Muscle layer of colon (tissue), 2 donors: Measurements from ENCODE around the gene CTNS.

ENCODE experiments used
- H3K27ac ChIP-seq: one replicate; pipeline ENCODE4 v1.7.0; 2013; ENCODE audit warnings: low read depth, mild to moderate bottlenecking, low read length, moderate library complexity
- H3K27me3 ChIP-seq, 2 donors: one replicate each; pipeline ENCODE4 v1.7.0; 2013; ENCODE audit warnings: low read length in 2 of 2, mild to moderate bottlenecking in 2 of 2; ENCODE audit not compliant: insufficient read depth in 2 of 2, control insufficient read depth in 1 of 2
- H3K36me3 ChIP-seq: one replicate; pipeline ENCODE4 v1.7.0; 2013; ENCODE audit warnings: mild to moderate bottlenecking, low read length; ENCODE audit not compliant: insufficient read depth
- H3K4me1 ChIP-seq: one replicate; pipeline ENCODE4 v1.7.0; 2013; ENCODE audit warnings: mild to moderate bottlenecking, low read length; ENCODE audit not compliant: insufficient read depth
- H3K4me3 ChIP-seq, 2 donors: one replicate each; pipeline ENCODE4 v1.7.0; 2013; ENCODE audit warnings: low read length in 2 of 2, low read depth in 1 of 2, mild to moderate bottlenecking in 1 of 2, moderate library complexity in 1 of 2
- H3K9ac ChIP-seq: one replicate; pipeline ENCODE4 v1.7.0; 2013; ENCODE audit warnings: low read length
- H3K9me3 ChIP-seq: one replicate; pipeline ENCODE4 v1.7.0; 2013; ENCODE audit warnings: mild to moderate bottlenecking, low read length
- donor health status: abdominal sarcoma.
- donor health status: Adenocarcinoma of cecum.

Gene CTNS

GRCh38 chr17:3636154-3636907 is at the start of gene CTNS, which contains the start of gene SHPK:
CTNS (plus strand) TSS chr17:3636760; CDS start chr17:3640207, 3,447 bp downstream.
SHPK (minus strand) TSS chr17:3636250; CDS start chr17:3636219, 31 bp downstream.
- Histone ChIP-seq H3K36me3 (no peaks in the 10 kb centered on the region), H3K9ac (peak within 1 kb of the TSS; percentile 68), H3K27ac (peak within 1 kb of the TSS; percentile 93), H3K4me3 (peak within 1 kb of the TSS; percentile 84 to 95), H3K27me3 (no peaks in the 10 kb centered on the region), H3K9me3 (no peaks in the 10 kb centered on the region), H3K4me1 (peaks cover 4% of the 10 kb centered on the region)

DNA sequence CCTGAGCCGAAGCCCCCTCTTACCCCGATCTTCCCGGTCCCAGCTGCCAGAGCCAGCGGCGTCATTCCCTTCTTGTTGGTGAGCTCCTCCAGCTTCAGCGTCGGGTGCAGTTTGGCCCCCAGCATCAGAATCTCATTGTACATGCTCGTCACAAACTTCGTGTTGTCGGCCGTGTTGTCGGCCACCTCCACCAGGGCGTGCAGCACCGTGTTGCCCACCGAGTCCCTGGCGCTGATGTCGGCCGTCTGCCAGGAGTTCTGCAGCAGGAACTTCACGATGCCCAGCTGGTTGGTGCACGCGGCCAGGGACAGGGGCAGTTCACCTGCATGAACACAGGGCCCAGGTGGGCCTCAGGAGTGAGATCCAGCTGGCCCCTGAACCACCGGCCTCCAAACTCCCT is 46.8 kb upstream of the CTNS start:
- no peak overlapping the region for H3K4me3 ChIP-seq
- H3K27me3 ChIP-seq, result no peaks in the 10 kb centered on the region
- H3K27ac ChIP-seq, result no peak overlapping the region
- H3K9me3 ChIP-seq, result no peaks in the 10 kb centered on the region
- H3K9ac ChIP-seq, result no peak overlapping the region
- peaks cover 14% of the 10 kb centered on the region for H3K36me3 ChIP-seq
- no peaks in the 10 kb centered on the region for H3K4me1 ChIP-seq

GRCh38 chr17:3590231-3590630 is 46.3 kb upstream of the CTNS start:
- no peak overlapping the region for H3K9ac ChIP-seq
- no peak overlapping the region for H3K4me3 ChIP-seq
- H3K36me3 ChIP-seq, result peaks cover 14% of the 10 kb centered on the region
- H3K27me3 ChIP-seq, result no peaks in the 10 kb centered on the region
- no peak overlapping the region for H3K27ac ChIP-seq
- H3K9me3 ChIP-seq, result no peaks in the 10 kb centered on the region
- no peaks in the 10 kb centered on the region for H3K4me1 ChIP-seq

DNA sequence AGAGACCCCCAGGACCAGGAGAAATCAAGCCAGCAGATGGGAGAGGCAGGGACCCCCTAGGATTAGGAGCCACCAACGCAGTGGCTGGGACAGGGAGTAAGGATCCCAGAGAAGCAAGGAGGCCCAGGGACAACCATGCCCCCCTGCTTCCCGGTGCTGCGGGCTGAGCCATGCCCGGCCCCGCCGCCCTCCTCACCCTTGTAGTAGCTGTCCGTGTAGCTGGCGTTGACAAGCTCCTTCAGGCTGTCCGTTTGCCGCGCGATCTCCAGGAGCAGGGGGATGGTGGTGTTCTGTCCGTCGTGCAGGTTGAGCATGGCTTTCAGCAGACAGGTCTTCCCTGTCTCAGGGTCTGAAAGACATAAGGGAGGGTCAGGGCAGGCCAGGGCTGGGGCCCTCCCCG is 45.8 kb upstream of the CTNS start:
- Histone ChIP-seq H3K9ac (no peak overlapping the region), H3K27me3 (no peaks in the 10 kb centered on the region), H3K4me3 (no peak overlapping the region), H3K4me1 (no peaks in the 10 kb centered on the region), H3K9me3 (no peaks in the 10 kb centered on the region), H3K36me3 (peaks cover 14% of the 10 kb centered on the region), H3K27ac (no peak overlapping the region)

DNA sequence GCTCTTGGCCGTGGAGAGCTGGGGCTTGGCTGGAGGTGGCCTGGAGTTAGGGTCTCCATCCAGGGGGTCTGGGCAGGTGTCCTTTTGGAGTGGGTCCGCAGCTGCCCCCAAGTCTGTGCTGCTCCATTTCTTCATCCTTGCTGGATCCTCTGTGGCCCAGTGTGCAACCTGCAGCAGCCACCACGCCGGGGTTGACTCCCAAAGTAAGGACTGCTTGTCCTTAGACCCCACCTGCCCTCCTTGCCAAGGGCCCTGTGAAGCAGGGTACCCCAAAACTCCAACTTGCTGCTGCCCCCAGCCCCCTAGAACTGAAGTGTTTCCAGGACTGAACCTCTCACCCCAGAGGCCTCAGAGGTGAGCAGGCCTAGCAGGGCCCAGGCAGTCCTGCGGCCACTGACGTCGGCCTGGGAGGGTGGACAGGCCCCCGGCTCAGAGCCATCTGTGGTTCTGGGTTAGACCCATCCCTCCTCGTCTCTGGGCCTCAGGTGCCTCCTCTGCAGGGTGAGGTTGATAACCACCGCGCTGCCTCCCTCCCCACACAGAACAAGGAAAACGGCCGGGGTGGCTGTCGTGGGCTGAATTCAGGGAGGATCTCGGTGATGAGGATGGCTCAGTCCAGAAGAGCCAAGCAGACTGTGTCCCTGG is 44.2 kb upstream of the CTNS start:
- no peaks in the 10 kb centered on the region for H3K4me1 ChIP-seq
- H3K27me3 ChIP-seq, result no peaks in the 10 kb centered on the region
- H3K36me3 ChIP-seq, result peaks cover 7% of the 10 kb centered on the region
- H3K9me3 ChIP-seq, result no peaks in the 10 kb centered on the region
- H3K4me3 ChIP-seq, result no peak overlapping the region
- no peak overlapping the region for H3K9ac ChIP-seq
- H3K27ac ChIP-seq, result no peak overlapping the region

- H3K36me3 ChIP-seq, result peaks cover 5% of the 10 kb centered on the region
- H3K9ac ChIP-seq, result no peak overlapping the region
- H3K27ac ChIP-seq, result no peak overlapping the region
Observed at GRCh38 chr17:3593384-3593783, 43.2 kb upstream of the CTNS start.

GRCh38 chr17:3594051-3594800 is 42.3 kb upstream of the CTNS start:
- no peaks in the 10 kb centered on the region for H3K4me1 ChIP-seq
- H3K27me3 ChIP-seq, result no peaks in the 10 kb centered on the region
- H3K36me3 ChIP-seq, result peaks cover 5% of the 10 kb centered on the region
- H3K9me3 ChIP-seq, result no peaks in the 10 kb centered on the region
- H3K9ac ChIP-seq, result no peak overlapping the region
- no peak overlapping the region for H3K4me3 ChIP-seq
- no peak overlapping the region for H3K27ac ChIP-seq

More at GRCh38 chr17:3593384-3593783, 43.2 kb upstream of the CTNS start:
- H3K4me3 ChIP-seq, result no peak overlapping the region
- H3K9me3 ChIP-seq, result no peaks in the 10 kb centered on the region
- H3K27me3 ChIP-seq, result no peaks in the 10 kb centered on the region
- no peaks in the 10 kb centered on the region for H3K4me1 ChIP-seq

GRCh38 chr17:3594976-3595375 is 41.6 kb upstream of the CTNS start:
- H3K9ac ChIP-seq, result no peak overlapping the region
- H3K27me3 ChIP-seq, result no peaks in the 10 kb centered on the region
- H3K36me3 ChIP-seq, result peaks cover 5% of the 10 kb centered on the region
- no peaks in the 10 kb centered on the region for H3K4me1 ChIP-seq
- H3K9me3 ChIP-seq, result no peaks in the 10 kb centered on the region
- H3K4me3 ChIP-seq, result no peak overlapping the region
- no peak overlapping the region for H3K27ac ChIP-seq

DNA sequence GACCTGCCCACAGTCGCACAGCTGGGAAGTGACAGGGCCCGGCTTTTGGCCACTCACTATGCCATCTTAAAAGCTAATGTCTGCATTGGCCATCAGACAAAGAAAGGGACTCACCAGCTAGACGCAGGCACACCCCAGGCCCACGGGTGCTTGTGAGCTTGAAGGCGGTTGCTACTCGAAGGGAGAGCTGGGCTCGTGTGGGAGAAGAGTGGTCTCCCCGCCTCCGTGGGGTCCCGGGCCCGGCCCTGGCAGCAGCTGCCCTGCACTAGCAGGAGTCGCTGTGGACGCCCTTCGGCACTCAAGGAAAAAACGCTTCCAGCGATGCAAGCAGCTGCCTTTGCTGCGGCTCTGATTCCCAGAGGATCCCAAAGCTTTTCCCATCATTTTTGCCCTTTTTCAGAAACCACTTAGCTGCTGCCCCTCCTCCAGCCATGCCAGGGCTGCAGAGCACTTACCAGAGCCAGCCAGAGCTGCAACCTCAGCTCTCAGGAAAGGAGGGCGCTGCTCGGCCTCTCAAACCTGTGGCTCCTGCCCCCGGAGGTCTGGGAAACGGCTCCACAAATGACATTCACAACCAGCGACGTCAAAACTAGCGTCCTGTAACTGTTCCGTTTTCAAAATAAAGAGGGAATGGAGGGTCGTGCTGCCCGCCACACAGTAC is 39.6 kb upstream of the CTNS start:
- Histone ChIP-seq H3K27me3 (no peaks in the 10 kb centered on the region), H3K9me3 (no peaks in the 10 kb centered on the region), H3K4me3 (no peak overlapping the region), H3K9ac (no peak overlapping the region), H3K27ac (no peak overlapping the region), H3K36me3 (no peaks in the 10 kb centered on the region), H3K4me1 (no peaks in the 10 kb centered on the region)

DNA sequence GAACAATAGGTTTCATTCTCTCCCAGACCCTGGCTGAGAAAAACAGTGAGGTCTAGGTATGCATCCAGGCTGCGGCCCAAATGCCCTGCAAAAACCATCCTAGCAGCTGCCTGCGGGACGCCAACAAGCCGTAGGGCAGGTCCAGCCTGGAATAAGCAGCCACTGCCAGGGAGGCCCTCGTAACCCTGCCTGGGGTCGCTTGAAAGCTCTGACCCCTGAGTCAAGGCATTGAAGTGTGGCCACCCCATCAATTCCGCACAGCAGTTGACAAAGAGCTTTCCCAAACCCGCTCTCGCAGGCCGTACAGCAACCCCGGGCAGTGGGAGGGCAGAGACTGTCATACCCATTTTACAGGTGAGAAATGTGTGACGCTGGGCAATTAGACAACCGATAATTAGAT is 38.5 kb upstream of the CTNS start:
- no peaks in the 10 kb centered on the region for H3K27me3 ChIP-seq

More for the DNA sequence above, 38.5 kb upstream of the CTNS start:
- H3K4me3 ChIP-seq, result no peak overlapping the region
- H3K9me3 ChIP-seq, result no peaks in the 10 kb centered on the region
- H3K4me1 ChIP-seq, result no peaks in the 10 kb centered on the region
- no peak overlapping the region for H3K27ac ChIP-seq
- no peak overlapping the region for H3K9ac ChIP-seq
- no peaks in the 10 kb centered on the region for H3K36me3 ChIP-seq
